Tibial nerve (tissue), 4 donors: ENCODE results near the gene SNX19. TPM values are rescaled to one million over a fixed set of nuclear protein-coding genes. Genes with fewer than 3 reads are reported as not detected.

Experiments used
- DNase-seq, 2 donors: peaks; one replicate each; pipeline ENCODE4 v3.0.0-alpha.2; 2019; ENCODE audit warnings: low spot score in 2 of 2
- H3K27ac ChIP-seq, 4 donors: fragments of 200-600 bp; sonication (generic) in 3 of 4; one replicate each; pipeline ENCODE4 v1.5.1; 2017 to 2019; ENCODE audit warnings: mild to moderate bottlenecking in 1 of 4
- H3K27me3 ChIP-seq, 2 donors: fragments of 200-600 bp; sonication (generic) in 1 of 2; one replicate each; pipeline versions ENCODE4 v1.5.1 to v1.6.0; 2017 to 2019
- H3K36me3 ChIP-seq, 3 donors: fragments of 200-600 bp; sonication (generic); one replicate each; pipeline ENCODE4 v1.5.1; 2018 to 2019
- H3K4me1 ChIP-seq, 4 donors: fragments of 200-600 bp; sonication (generic) in 3 of 4; one replicate each; pipeline ENCODE4 v1.5.1; 2017 to 2019
- H3K4me3 ChIP-seq, 4 donors: fragments of 200-600 bp; sonication (generic) in 3 of 4; one replicate each; pipeline ENCODE4 v1.5.1; 2017 to 2019; ENCODE audit warnings: mild to moderate bottlenecking in 1 of 4, moderate library complexity in 1 of 4
- H3K9me3 ChIP-seq, 4 donors: fragments of 200-600 bp; sonication (generic) in 3 of 4; one replicate each; pipeline ENCODE4 v1.5.1; 2017 to 2019
- EP300 ChIP-seq, 2 donors: sonication (generic); formaldehyde crosslinking; IDR thresholded peaks; one replicate each; pipeline ENCODE4 v1.6.1; 2017; ENCODE audit warnings: antibody characterized with exemption in 2 of 2, mild to moderate bottlenecking in 1 of 2
- POLR2A ChIP-seq, 2 donors: fragments of 450-650 bp; IDR thresholded peaks; one replicate each; pipeline ENCODE4 v1.6.1; 2017; ENCODE audit warnings: antibody characterized with exemption in 2 of 2, mild to moderate bottlenecking in 2 of 2, moderate library complexity in 2 of 2
- WGBS, 2 donors: methylation state at CpG; one replicate each; pipeline ENCODE4 v1.1.5; 2018; 5-methylcytosine and 5-hydroxymethylcytosine counted together
- total RNA-seq, 4 donors: library from RNA; depleted of rRNA; stranded (reverse); fragments of >200 nt; gene quantifications; one replicate each; pipeline ENCODE4 v1.1.0, GENCODE V29; 2016
- TF ChIP-seq, protein P1 (sequence below), 5 experiments: fragments of 200-600 bp in 3 of 5; fragments of 450-650 bp in 2 of 5; sonication (generic) in 3 of 5; IDR thresholded peaks; one replicate each; pipeline ENCODE4 v1.5.1; 2016 to 2019; ENCODE audit warnings: antibody characterized with exemption in 5 of 5, mild to moderate bottlenecking in 3 of 5, moderate library complexity in 2 of 5

The SNX19 gene
- total RNA-seq, 4 donors from 2014 or later = 94.2 to 141 (median 105) TPM

DNA sequence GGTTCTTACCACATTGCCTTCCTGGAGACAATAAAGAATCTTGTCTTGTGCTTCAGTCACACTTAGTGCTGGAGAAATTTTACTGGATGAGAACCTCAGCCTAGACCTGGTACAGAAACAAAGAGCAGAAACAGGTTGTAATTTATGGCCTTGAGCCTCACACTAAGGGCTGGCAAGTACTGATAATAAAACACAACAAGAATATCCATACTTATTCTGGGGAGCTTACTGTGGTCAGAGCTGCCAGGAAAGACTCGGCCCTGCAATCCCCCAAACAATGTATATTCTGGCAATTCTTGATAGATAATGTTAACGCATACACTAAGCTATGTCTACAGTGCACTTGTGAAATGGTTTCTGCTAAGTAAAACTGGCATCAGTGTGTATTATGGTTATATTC lies 9.7 kb downstream of the SNX19 start:
- TF ChIP-seq POLR2A (IDR thresholded peaks at IDR 0.05) = no peak
- Histone ChIP-seq H3K4me3 (no peak overlapping the region), H3K36me3 (peaks cover 2 to 100% (median 25%) of the 10 kb centered on the region in 3 donors), H3K9me3 (no peaks in the 10 kb centered on the region), H3K4me1 (peaks cover 0 to 4% (median 0%) of the 10 kb centered on the region in 4 donors), H3K27ac (no peak overlapping the region), H3K27me3 (no peaks in the 10 kb centered on the region)
- WGBS, 2 donors = 94% methylated on average over 2 of the region's 2 CpGs
- no peak for DNase-seq

GRCh38 chr11:130905512-130905911 lies 10.8 kb downstream of the SNX19 start:
- H3K9me3 ChIP-seq = no peaks in the 10 kb centered on the region
- TF ChIP-seq, protein P1, sequence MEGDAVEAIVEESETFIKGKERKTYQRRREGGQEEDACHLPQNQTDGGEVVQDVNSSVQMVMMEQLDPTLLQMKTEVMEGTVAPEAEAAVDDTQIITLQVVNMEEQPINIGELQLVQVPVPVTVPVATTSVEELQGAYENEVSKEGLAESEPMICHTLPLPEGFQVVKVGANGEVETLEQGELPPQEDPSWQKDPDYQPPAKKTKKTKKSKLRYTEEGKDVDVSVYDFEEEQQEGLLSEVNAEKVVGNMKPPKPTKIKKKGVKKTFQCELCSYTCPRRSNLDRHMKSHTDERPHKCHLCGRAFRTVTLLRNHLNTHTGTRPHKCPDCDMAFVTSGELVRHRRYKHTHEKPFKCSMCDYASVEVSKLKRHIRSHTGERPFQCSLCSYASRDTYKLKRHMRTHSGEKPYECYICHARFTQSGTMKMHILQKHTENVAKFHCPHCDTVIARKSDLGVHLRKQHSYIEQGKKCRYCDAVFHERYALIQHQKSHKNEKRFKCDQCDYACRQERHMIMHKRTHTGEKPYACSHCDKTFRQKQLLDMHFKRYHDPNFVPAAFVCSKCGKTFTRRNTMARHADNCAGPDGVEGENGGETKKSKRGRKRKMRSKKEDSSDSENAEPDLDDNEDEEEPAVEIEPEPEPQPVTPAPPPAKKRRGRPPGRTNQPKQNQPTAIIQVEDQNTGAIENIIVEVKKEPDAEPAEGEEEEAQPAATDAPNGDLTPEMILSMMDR (IDR thresholded peaks at IDR 0.05) = no peak
- TF ChIP-seq EP300 (IDR thresholded peaks at IDR 0.05) (no peak), POLR2A (IDR thresholded peaks at IDR 0.05) (no peak)
- H3K36me3 ChIP-seq = peaks cover 2 to 100% (median 30%) of the 10 kb centered on the region in 3 donors
- no peak overlapping the region for H3K4me3 ChIP-seq
- no peaks in the 10 kb centered on the region for H3K27me3 ChIP-seq
- H3K4me1 ChIP-seq = peaks cover 0 to 3% (median 0%) of the 10 kb centered on the region in 4 donors
- no peak overlapping the region for H3K27ac ChIP-seq
- no peak for DNase-seq
- WGBS, 2 donors = 90 to 93% methylated on average over 3 of the region's 3 CpGs

- H3K4me3 ChIP-seq = no peak overlapping the region
- H3K4me1 ChIP-seq = no peaks in the 10 kb centered on the region
- TF ChIP-seq, protein P1 (IDR thresholded peaks at IDR 0.05) = peak in 1 of 5 experiments; percentile 24
- no peak for TF ChIP-seq POLR2A (IDR thresholded peaks at IDR 0.05)
- TF ChIP-seq EP300 (IDR thresholded peaks at IDR 0.05) = no peak
- no peaks in the 10 kb centered on the region for H3K9me3 ChIP-seq
- H3K27me3 ChIP-seq = no peaks in the 10 kb centered on the region
- H3K36me3 ChIP-seq = peaks cover 2 to 100% (median 25%) of the 10 kb centered on the region in 3 donors
- DNase-seq = no peak
- WGBS, 2 donors = 96 to 98% methylated on average over 1 of the region's 1 CpG
- no peak overlapping the region for H3K27ac ChIP-seq
Observed at GRCh38 chr11:130904380-130904779, 11.9 kb downstream of the SNX19 start.

DNA sequence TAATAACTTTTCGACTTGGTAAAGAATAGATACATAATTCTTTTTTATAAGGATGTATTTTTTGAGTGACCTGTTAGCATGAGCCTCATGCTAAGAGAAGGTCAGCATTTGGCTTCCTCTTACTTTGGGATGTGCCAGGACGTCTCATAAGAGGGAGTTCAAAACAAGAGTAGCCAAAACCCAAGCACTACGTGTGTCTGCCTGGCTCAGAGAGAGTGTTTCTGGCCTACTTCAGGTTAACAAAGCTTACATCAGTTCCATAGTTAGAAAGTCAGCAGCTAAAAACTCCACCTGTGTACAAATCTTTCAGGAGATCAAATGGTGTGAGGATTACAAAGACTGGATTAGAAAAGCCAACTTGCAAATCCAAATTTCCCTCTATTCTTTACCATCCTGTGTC lies 13.9 kb downstream of the SNX19 start:
- peaks cover 2 to 95% (median 10%) of the 10 kb centered on the region in 3 donors for H3K36me3 ChIP-seq
- DNase-seq = no peak
- TF ChIP-seq POLR2A (IDR thresholded peaks at IDR 0.05) (no peak), EP300 (IDR thresholded peaks at IDR 0.05) (no peak)
- TF ChIP-seq, protein P1 (IDR thresholded peaks at IDR 0.05) = no peak

GRCh38 chr11:130899106-130899505 lies 17.2 kb downstream of the SNX19 start:
- Histone ChIP-seq H3K4me3 (no peak overlapping the region), H3K27me3 (no peaks in the 10 kb centered on the region), H3K36me3 (peaks cover 0 to 85% (median 17%) of the 10 kb centered on the region in 3 donors), H3K9me3 (no peaks in the 10 kb centered on the region), H3K27ac (peak overlapping the region in 1 of 4 donors; percentile 83), H3K4me1 (peaks cover 0 to 35% (median 6%) of the 10 kb centered on the region in 4 donors)
- TF ChIP-seq EP300 (IDR thresholded peaks at IDR 0.05) = no peak
- TF ChIP-seq POLR2A (IDR thresholded peaks at IDR 0.05) = no peak
- WGBS, 2 donors = 86 to 87% methylated on average over 4 of the region's 4 CpGs
- no peak for DNase-seq

More for the DNA sequence above, 13.9 kb downstream of the SNX19 start:
- Histone ChIP-seq H3K4me3 (no peak overlapping the region), H3K27me3 (no peaks in the 10 kb centered on the region), H3K9me3 (no peaks in the 10 kb centered on the region), H3K4me1 (peaks cover 0 to 14% (median 6%) of the 10 kb centered on the region in 4 donors), H3K27ac (no peak overlapping the region)
- WGBS, 2 donors = 80 to 89% methylated on average over 3 of the region's 3 CpGs

- Histone ChIP-seq H3K27ac (peak overlapping the region; percentile 53 to 85 (median 82)), H3K36me3 (peaks cover 0 to 85% (median 25%) of the 10 kb centered on the region in 3 donors), H3K27me3 (no peaks in the 10 kb centered on the region), H3K4me1 (peaks cover 0 to 36% (median 6%) of the 10 kb centered on the region in 4 donors), H3K9me3 (no peaks in the 10 kb centered on the region), H3K4me3 (peak overlapping the region in 1 of 4 donors; percentile 10)
- DNase-seq = peak; percentile 36 to 44
- TF ChIP-seq, protein P1 (IDR thresholded peaks at IDR 0.05) = no peak
- peak; percentile 77 to 88 for TF ChIP-seq EP300 (IDR thresholded peaks at IDR 0.05)
- WGBS, 2 donors = 22 to 26% methylated on average over 17 of the region's 17 CpGs
Observed at GRCh38 chr11:130897262-130898182, 18.8 kb downstream of the SNX19 start.
